ENCODE results near the gene ADAM19.

- TF ChIP-seq, protein P1, sequence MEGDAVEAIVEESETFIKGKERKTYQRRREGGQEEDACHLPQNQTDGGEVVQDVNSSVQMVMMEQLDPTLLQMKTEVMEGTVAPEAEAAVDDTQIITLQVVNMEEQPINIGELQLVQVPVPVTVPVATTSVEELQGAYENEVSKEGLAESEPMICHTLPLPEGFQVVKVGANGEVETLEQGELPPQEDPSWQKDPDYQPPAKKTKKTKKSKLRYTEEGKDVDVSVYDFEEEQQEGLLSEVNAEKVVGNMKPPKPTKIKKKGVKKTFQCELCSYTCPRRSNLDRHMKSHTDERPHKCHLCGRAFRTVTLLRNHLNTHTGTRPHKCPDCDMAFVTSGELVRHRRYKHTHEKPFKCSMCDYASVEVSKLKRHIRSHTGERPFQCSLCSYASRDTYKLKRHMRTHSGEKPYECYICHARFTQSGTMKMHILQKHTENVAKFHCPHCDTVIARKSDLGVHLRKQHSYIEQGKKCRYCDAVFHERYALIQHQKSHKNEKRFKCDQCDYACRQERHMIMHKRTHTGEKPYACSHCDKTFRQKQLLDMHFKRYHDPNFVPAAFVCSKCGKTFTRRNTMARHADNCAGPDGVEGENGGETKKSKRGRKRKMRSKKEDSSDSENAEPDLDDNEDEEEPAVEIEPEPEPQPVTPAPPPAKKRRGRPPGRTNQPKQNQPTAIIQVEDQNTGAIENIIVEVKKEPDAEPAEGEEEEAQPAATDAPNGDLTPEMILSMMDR (IDR thresholded peaks at IDR 0.05) = no peak
- no peak for TF ChIP-seq POLR2AphosphoS5 (IDR thresholded peaks at IDR 0.05)
- no peak for TF ChIP-seq POLR2A (IDR thresholded peaks at IDR 0.05)
Observed at GRCh38 chr5:157616785-157617184, 41.2 kb upstream of the ADAM19 start.
